Stimulated activated CD8-positive, alpha-beta memory T cell treated with anti-CD3 and anti-CD28 coated beads, Interleukin-7, amount 100 ng/mL, for 48 hours (primary cell): Measurements from ENCODE around the gene MNDA.
"Not testable (repeated sequence)": the region's sequence is repeated elsewhere in the genome, so short reads cannot be mapped to it uniquely, and the experiment has no call there.

Experiments
- DNase-seq, 2 donors: peaks; one replicate each; pipeline ENCODE4 v3.0.0-alpha.2; 2020; ENCODE audit warnings: low read depth in 1 of 2; ENCODE audit errors: extremely low read depth in 1 of 2

MNDA gene

GRCh38 chr1:158836038-158836437, 4.9 kb downstream of the MNDA start:
- DNase-seq, result no peak

GRCh38 chr1:158838660-158839059, 7.5 kb downstream of the MNDA start:
- DNase-seq, result no peak

GRCh38 chr1:158839566-158839965, 8.4 kb downstream of the MNDA start:
- no peak for DNase-seq

GRCh38 chr1:158840236-158840635, 9.1 kb downstream of the MNDA start:
- no peak for DNase-seq

- no peak for DNase-seq
Observed at GRCh38 chr1:158864595-158864994, 33.4 kb downstream of the MNDA start.

- not testable (repeated sequence) for DNase-seq
Observed at GRCh38 chr1:158870438-158870837, 39.3 kb downstream of the MNDA start.

- DNase-seq, result no peak
Observed at GRCh38 chr1:158873141-158873540, 42.0 kb downstream of the MNDA start.

GRCh38 chr1:158893654-158894053, 62.5 kb downstream of the MNDA start:
- DNase-seq, result no peak

- DNase-seq, result no peak
Observed at GRCh38 chr1:158898722-158899121, 67.6 kb downstream of the MNDA start.
